Measurements from ENCODE around the gene MCHR2. TPM values are rescaled to one million over a fixed set of nuclear protein-coding genes. Genes with fewer than 3 reads are reported as not detected.

Gene MCHR2
- polyA plus RNA-seq, 1 experiment: not detected

- no peak for DNase-seq (ENCODE audit: low read depth, low spot score)
- no peaks in the 10 kb centered on the region for H3K9me3 ChIP-seq (ENCODE audit: control insufficient read depth, insufficient read depth, low read length)
- CTCF ChIA-PET: no interaction called here
- TF ChIP-seq CTCF (IDR thresholded peaks at IDR 0.05; ENCODE audit: low read depth, low read length): no peak
- POLR2A ChIA-PET: no interaction called here
- H3K27me3 ChIP-seq (ENCODE audit: control insufficient read depth, insufficient read depth, low read length): no peaks in the 10 kb centered on the region
- H3K27ac ChIP-seq (ENCODE audit: low read depth, low read length): no peak overlapping the region
- no peak overlapping the region for H3K4me3 ChIP-seq (ENCODE audit: low read depth, low read length)
Observed at GRCh38 chr6:100008857-100009256, 14.8 kb upstream of the MCHR2 start.

- peak; percentile 95 for TF ChIP-seq CTCF (IDR thresholded peaks at IDR 0.05; ENCODE audit: low read depth, low read length)
- Histone ChIP-seq H3K27ac (ENCODE audit: low read depth, low read length) (no peak overlapping the region), H3K4me3 (ENCODE audit: low read depth, low read length) (no peak overlapping the region), H3K27me3 (ENCODE audit: control insufficient read depth, insufficient read depth, low read length) (peaks cover 5% of the 10 kb centered on the region), H3K9me3 (ENCODE audit: control insufficient read depth, insufficient read depth, low read length) (no peaks in the 10 kb centered on the region)
- DNase-seq (ENCODE audit: low read depth, low spot score): peak; percentile 21
- POLR2A ChIA-PET: no interaction called here
- CTCF ChIA-PET: interaction anchor here (0.6 to 5.2 kb wide), 44 partner anchors 8 to 1743 kb away, joined by 3 to 97 read pairs (median 5); no protein-coding TSS in a partner anchor
Observed at GRCh38 chr6:100001915-100002388, 7.9 kb upstream of the MCHR2 start.

- CTCF ChIA-PET: interaction anchor here (1.2 kb wide), 1 partner anchor 129 kb away, joined by 7 read pairs; no protein-coding TSS in a partner anchor
- H3K4me3 ChIP-seq (ENCODE audit: low read depth, low read length): no peak overlapping the region
- DNase-seq (ENCODE audit: low read depth, low spot score): no peak
- peaks cover 28% of the 10 kb centered on the region for H3K27me3 ChIP-seq (ENCODE audit: control insufficient read depth, insufficient read depth, low read length)
- no peak overlapping the region for H3K27ac ChIP-seq (ENCODE audit: low read depth, low read length)
- POLR2A ChIA-PET: no interaction called here
- no peaks in the 10 kb centered on the region for H3K9me3 ChIP-seq (ENCODE audit: control insufficient read depth, insufficient read depth, low read length)
- TF ChIP-seq CTCF (IDR thresholded peaks at IDR 0.05; ENCODE audit: low read depth, low read length): no peak
Observed at GRCh38 chr6:99997141-99997540, 3.1 kb upstream of the MCHR2 start.

- TF ChIP-seq CTCF (IDR thresholded peaks at IDR 0.05; ENCODE audit: low read depth, low read length): no peak
- ChIA-PET CTCF (interaction anchor here (1.2 kb wide), 1 partner anchor 128 kb away, joined by 7 read pairs; no protein-coding TSS in a partner anchor), POLR2A (no interaction called here)
- H3K27me3 ChIP-seq (ENCODE audit: control insufficient read depth, insufficient read depth, low read length): peaks cover 25% of the 10 kb centered on the region
- H3K9me3 ChIP-seq (ENCODE audit: control insufficient read depth, insufficient read depth, low read length): no peaks in the 10 kb centered on the region
- H3K4me3 ChIP-seq (ENCODE audit: low read depth, low read length): no peak overlapping the region
- no peak for DNase-seq (ENCODE audit: low read depth, low spot score)
- no peak overlapping the region for H3K27ac ChIP-seq (ENCODE audit: low read depth, low read length)
Observed at GRCh38 chr6:99995916-99996315, 1.9 kb upstream of the MCHR2 start.

GRCh38 chr6:99993146-99993532, 884 bp downstream of the MCHR2 start:
- CTCF ChIA-PET: no interaction called here
- DNase-seq (ENCODE audit: low read depth, low spot score): no peak
- TF ChIP-seq CTCF (IDR thresholded peaks at IDR 0.05; ENCODE audit: low read depth, low read length): no peak
- H3K27ac ChIP-seq (ENCODE audit: low read depth, low read length): no peak overlapping the region
- H3K4me3 ChIP-seq (ENCODE audit: low read depth, low read length): no peak overlapping the region
- POLR2A ChIA-PET: no interaction called here
- H3K27me3 ChIP-seq (ENCODE audit: control insufficient read depth, insufficient read depth, low read length): peaks cover 25% of the 10 kb centered on the region
- H3K9me3 ChIP-seq (ENCODE audit: control insufficient read depth, insufficient read depth, low read length): no peaks in the 10 kb centered on the region

Data from AG04450 (cell line).